LNCAP (cell line): ENCODE results near the gene KIF26A.

Source experiments
- CTCF ChIP-seq: fragments of 450-650 bp; IDR thresholded peaks from 2 replicates; pipeline ENCODE4 v1.5.1; 2017; ENCODE audit warnings: mild to moderate bottlenecking

The KIF26A gene

GRCh38 chr14:104151566-104152245 is 13.3 kb downstream of the KIF26A start:
- TF ChIP-seq CTCF: no peak

- no peak for TF ChIP-seq CTCF
These were observed 13.8 kb downstream of the KIF26A start for GRCh38 chr14:104152246-104152575.

GRCh38 chr14:104152686-104153393 is 14.5 kb downstream of the KIF26A start:
- no peak for TF ChIP-seq CTCF

GRCh38 chr14:104154246-104154645 is 15.9 kb downstream of the KIF26A start:
- TF ChIP-seq CTCF: no peak

GRCh38 chr14:104155513-104155912 is 17.1 kb downstream of the KIF26A start:
- no peak for TF ChIP-seq CTCF

- no peak for TF ChIP-seq CTCF
These were observed 17.8 kb downstream of the KIF26A start for GRCh38 chr14:104156142-104156541.

GRCh38 chr14:104157016-104157928 is 18.9 kb downstream of the KIF26A start:
- peak; percentile 30; the same call in 1 of the 2 replicates for TF ChIP-seq CTCF
